Dedifferentiated amniotic fluid mesenchymal stem cell (primary cell): ENCODE measurements around the gene FRMD1.
"Not testable (repeated sequence)": the region's sequence is repeated elsewhere in the genome, so short reads cannot be mapped to it uniquely, and the experiment has no call there.

Experiments used
- DNase-seq: peaks from one replicate; pipeline ENCODE4 v3.0.0-alpha.2; 2016; ENCODE audit errors: extremely low spot score

FRMD1 gene

GRCh38 chr6:168078175-168078942, 653 bp downstream of the FRMD1 start:
- DNase-seq: no peak

GRCh38 chr6:168077401-168077800, 1.6 kb downstream of the FRMD1 start:
- not testable (repeated sequence) for DNase-seq

DNA sequence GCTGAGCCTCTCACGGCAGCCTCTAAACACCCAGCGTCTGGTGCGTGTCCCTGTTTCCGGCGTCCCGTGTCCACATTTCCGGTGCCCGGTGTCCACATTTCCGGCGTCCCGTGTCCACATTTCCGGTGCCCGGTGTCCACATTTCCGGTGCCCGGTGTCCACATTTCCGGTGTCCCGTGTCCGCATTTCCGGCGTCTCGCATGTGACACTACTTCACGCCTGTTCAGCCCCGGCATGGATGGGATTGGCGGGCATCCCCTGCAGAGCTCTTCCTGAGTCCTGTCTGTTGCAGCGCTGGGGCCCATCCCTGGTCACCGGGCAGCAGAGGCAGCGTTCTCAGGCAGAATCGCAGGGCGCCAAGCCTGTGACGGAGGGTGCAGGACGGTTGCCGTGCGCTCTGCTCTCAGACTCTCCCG, 3.2 kb downstream of the FRMD1 start:
- DNase-seq: no peak

- no peak for DNase-seq
These were observed 3.8 kb downstream of the FRMD1 start for GRCh38 chr6:168075216-168075615.

- no peak for DNase-seq
These were observed 4.9 kb downstream of the FRMD1 start for GRCh38 chr6:168073937-168074730.

DNA sequence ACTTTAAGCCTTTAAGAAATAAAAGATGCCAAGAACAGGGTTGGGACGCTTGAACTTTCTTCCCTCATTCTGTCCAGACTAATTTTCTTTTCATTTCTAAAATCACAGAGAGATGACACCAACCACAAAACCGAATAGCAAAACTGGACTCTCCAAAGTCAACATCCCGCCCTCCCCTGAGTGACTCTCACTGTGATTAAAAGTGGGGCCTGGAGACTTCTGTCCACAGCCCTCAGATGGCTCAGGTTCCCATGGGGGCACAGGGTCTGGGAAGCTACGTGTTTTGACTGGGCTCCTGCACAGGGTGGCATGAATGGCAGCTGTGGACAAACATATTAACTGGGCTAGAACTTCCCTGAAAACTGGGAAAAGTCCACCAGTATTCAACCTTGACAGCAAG, 6.3 kb downstream of the FRMD1 start:
- no peak for DNase-seq

GRCh38 chr6:168072261-168072660, 6.8 kb downstream of the FRMD1 start:
- no peak for DNase-seq

- DNase-seq: no peak
These were observed 7.4 kb downstream of the FRMD1 start for GRCh38 chr6:168071620-168072019.

GRCh38 chr6:168070804-168071203, 8.2 kb downstream of the FRMD1 start:
- no peak for DNase-seq

GRCh38 chr6:168067081-168067759, 11.8 kb downstream of the FRMD1 start:
- no peak for DNase-seq

GRCh38 chr6:168064226-168064807, 14.7 kb downstream of the FRMD1 start:
- no peak for DNase-seq

DNA sequence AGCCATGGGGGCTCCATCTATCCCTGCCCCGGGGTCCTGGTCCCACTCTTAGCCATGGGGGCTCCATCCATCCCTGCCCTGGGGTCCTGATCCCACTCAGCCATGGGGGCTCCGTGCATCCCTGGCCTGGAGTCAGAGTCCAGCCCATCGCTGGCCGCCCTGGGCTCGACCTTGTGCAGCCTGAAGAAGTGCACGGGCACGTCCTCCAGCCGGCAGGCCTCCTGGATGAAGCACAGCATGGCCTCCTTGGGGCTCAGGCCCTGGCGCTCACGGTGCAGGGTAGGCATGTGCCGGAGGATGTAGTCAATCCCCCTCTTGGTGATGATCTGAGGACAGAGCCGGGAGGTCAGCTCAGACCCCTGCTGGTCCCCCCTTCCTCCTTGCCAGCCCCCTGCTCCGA, 15.6 kb downstream of the FRMD1 start:
- no peak for DNase-seq

- DNase-seq: no peak
These were observed 16.4 kb downstream of the FRMD1 start for GRCh38 chr6:168062346-168063289.

GRCh38 chr6:168061269-168062210, 17.5 kb downstream of the FRMD1 start:
- no peak for DNase-seq

- DNase-seq: no peak
These were observed 18.5 kb downstream of the FRMD1 start for GRCh38 chr6:168060521-168060931.

- DNase-seq: no peak
These were observed 20.1 kb downstream of the FRMD1 start for GRCh38 chr6:168058691-168059551.

- no peak for DNase-seq
These were observed 21.2 kb downstream of the FRMD1 start for GRCh38 chr6:168057836-168058235.

DNA sequence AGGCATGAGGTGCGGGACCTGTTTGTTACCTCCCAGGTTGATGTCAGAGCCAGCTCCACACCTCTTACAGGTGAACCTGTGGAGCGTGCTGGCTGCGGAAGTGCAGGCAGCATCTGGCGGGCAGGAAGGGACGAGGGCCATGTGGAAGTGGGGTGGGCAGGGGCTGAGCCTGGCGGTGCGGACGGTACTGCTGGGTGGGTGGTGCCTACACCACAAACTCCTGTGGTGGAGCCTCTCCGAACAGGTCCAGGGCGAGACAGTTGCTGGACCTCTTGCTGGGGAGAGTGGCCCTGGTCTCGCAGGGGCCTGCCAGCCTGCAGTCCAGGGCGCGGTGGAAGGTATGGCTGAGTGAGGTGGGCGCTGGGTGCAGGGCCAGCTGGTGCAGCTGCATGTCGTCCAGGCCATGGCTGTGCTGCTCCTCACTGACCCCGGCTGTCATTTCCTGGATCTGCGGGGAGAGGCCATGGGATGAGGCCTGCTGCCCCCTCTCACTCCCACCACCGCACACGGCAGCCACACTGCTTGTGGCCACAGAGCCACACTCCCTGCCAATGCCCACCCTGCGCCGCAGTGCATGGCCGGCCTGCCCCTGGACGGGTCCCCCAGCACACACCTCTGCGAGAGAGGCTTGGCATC, 22.0 kb downstream of the FRMD1 start:
- DNase-seq: no peak
